GM19438 (cell line): ENCODE data around the gene STS.

Experiments used
- ATAC-seq: cut with Tn5 transposase; IDR thresholded peaks from one replicate; pipeline ENCODE4 v1.9.1; 2021; ENCODE audit warnings: low read depth; ENCODE audit not compliant: unreplicated experiment

STS gene

GRCh38 chrX:7147413-7147977 is at the start of gene STS:
Gene STS, plus strand, starts transcription at chrX:7147712. Its CDS starts 105,488 bp downstream, at chrX:7253200.
- ATAC-seq, result peak; percentile 44

- ATAC-seq, result no peak
Measured at GRCh38 chrX:7100022-7100421, 47.5 kb upstream of the STS start.

GRCh38 chrX:7102119-7102518 is 45.4 kb upstream of the STS start:
- ATAC-seq, result no peak

GRCh38 chrX:7106649-7107048 is 40.9 kb upstream of the STS start:
- ATAC-seq, result no peak

- ATAC-seq, result no peak
Measured at GRCh38 chrX:7108030-7108429, 39.5 kb upstream of the STS start.

- no peak for ATAC-seq
Measured at GRCh38 chrX:7109049-7109531, 38.4 kb upstream of the STS start.

- peak; percentile 78 for ATAC-seq
Measured at GRCh38 chrX:7109838-7110793, 37.4 kb upstream of the STS start.

GRCh38 chrX:7110821-7111276 is 36.7 kb upstream of the STS start:
- ATAC-seq, result peak; percentile 37

GRCh38 chrX:7111518-7111917 is 36.0 kb upstream of the STS start:
- ATAC-seq, result no peak

- no peak for ATAC-seq
Measured at GRCh38 chrX:7112071-7112470, 35.4 kb upstream of the STS start.

- peak; percentile 62 for ATAC-seq
Measured at GRCh38 chrX:7115557-7115956, 32.0 kb upstream of the STS start.

GRCh38 chrX:7116081-7116480 is 31.4 kb upstream of the STS start:
- no peak for ATAC-seq

- ATAC-seq, result peak; percentile 41
Measured at GRCh38 chrX:7117587-7117986, 29.9 kb upstream of the STS start.

- ATAC-seq, result peak; percentile 20
Measured at GRCh38 chrX:7119950-7120877, 27.3 kb upstream of the STS start.

- no peak for ATAC-seq
Measured at GRCh38 chrX:7120878-7121219, 26.7 kb upstream of the STS start.

GRCh38 chrX:7127056-7127455 is 20.5 kb upstream of the STS start:
- no peak for ATAC-seq

- ATAC-seq, result no peak
Measured at GRCh38 chrX:7131621-7132020, 15.9 kb upstream of the STS start.

- peak; percentile 78 for ATAC-seq
Measured at GRCh38 chrX:7132335-7133049, 15.0 kb upstream of the STS start.

GRCh38 chrX:7133050-7133440 is 14.5 kb upstream of the STS start:
- ATAC-seq, result peak; percentile 11

- ATAC-seq, result no peak
Measured at GRCh38 chrX:7134981-7135380, 12.5 kb upstream of the STS start.
